Measurements from ENCODE around the gene CCR6.

- TF ChIP-seq CTCF (IDR thresholded peaks at IDR 0.05) (no peak), POLR2A (IDR thresholded peaks at IDR 0.05) (no peak)
Observed at GRCh38 chr6:167094820-167095637, 27.9 kb upstream of the CCR6 start.
